ENCODE data around the gene SRGAP3. TPM values are rescaled to one million over a fixed set of nuclear protein-coding genes. Genes with fewer than 3 reads are reported as not detected.

Gene SRGAP3
- total and polyA plus RNA-seq, 8 donors: 5.1 to 28.9 (median 22.4) TPM

GRCh38 chr3:8976540-8977182, 272.8 kb downstream of the SRGAP3 start:
- Histone ChIP-seq H3K27me3 (no peaks in the 10 kb centered on the region), H3K4me1 (peaks cover 0 to 3% of the 10 kb centered on the region in 2 donors), H3K4me3 (no peak overlapping the region), H3K36me3 (no peaks in the 10 kb centered on the region), H3K9me3 (peaks cover 0 to 8% of the 10 kb centered on the region in 2 donors), H3K27ac (no peak overlapping the region)
- no peak for TF ChIP-seq CTCF (IDR thresholded peaks at IDR 0.05)
- intact Hi-C loops (cut with DNase I): loop anchor here in 1 of 2 donors (10.0 kb wide), 1 partner anchor 328 kb away; no protein-coding TSS in a partner anchor
- no peak for DNase-seq
- ATAC-seq: no peak

DNA sequence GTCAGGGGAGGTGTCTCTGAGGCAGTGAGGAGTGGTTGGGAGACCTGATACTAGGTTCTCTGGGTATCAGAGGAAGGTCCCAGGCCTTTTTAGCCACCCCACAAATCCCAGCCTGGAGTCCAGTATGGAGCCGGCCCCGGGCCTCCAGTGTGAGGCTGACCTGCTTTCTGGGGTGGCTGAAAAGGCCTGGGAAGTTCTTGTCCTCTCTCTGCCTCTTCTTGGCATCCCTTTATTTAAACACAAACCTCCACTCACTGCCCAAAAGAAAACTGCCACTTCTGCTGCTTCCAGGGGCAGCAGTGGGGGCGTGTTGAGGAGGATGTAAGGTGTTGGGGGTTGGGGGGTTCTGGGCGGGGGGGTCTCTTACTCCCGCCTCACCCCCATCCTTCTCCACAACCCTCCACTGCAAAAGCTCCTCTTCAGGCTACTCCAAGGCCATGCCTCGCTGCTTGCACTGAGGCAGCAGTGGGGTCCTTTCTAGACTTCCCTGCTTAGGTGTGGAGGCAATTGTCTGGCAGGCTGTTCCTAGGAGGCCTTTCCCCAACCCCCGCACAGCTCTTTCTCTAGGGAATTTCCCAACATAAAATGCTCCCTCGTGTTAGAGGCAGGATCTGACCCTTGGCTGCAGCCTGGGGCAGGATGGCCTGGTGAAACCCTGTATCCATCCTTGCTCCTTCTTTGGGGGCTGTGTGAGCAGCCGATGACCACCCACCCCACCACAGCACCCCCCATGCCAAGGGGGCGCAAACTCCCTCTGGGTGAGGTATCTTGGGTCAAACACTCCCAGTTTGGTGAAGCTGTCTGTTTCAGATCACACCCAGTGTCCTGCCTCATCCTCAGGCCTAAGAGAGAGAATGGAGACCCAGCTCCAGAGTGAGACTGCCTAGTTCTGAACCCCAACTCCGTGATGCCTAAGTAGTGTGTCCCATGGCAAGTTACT, 274.1 kb downstream of the SRGAP3 start:
- intact Hi-C loops (cut with DNase I): loop anchor here in 1 of 2 donors (10.0 kb wide), 1 partner anchor 329 kb away; no protein-coding TSS in a partner anchor
- no peak for DNase-seq
- no peak for TF ChIP-seq CTCF (IDR thresholded peaks at IDR 0.05)

GRCh38 chr3:8974458-8974857, 275.0 kb downstream of the SRGAP3 start:
- Histone ChIP-seq H3K9me3 (peaks cover 0 to 6% of the 10 kb centered on the region in 2 donors), H3K27ac (no peak overlapping the region), H3K36me3 (no peaks in the 10 kb centered on the region), H3K4me3 (no peak overlapping the region), H3K27me3 (no peaks in the 10 kb centered on the region), H3K4me1 (no peaks in the 10 kb centered on the region)
- no peak for TF ChIP-seq CTCF (IDR thresholded peaks at IDR 0.05)
- no peak for ATAC-seq
- intact Hi-C loops (cut with DNase I): loop anchor here (5.0 to 10.0 kb wide), 2 partner anchors 328 to 330 kb away; no protein-coding TSS in a partner anchor
- no peak for DNase-seq

More for the DNA sequence above, 274.1 kb downstream of the SRGAP3 start:
- Histone ChIP-seq H3K27ac (no peak overlapping the region), H3K36me3 (no peaks in the 10 kb centered on the region), H3K4me3 (no peak overlapping the region), H3K4me1 (no peaks in the 10 kb centered on the region), H3K27me3 (no peaks in the 10 kb centered on the region), H3K9me3 (peaks cover 0 to 8% of the 10 kb centered on the region in 2 donors)
- ATAC-seq: no peak

- no peaks in the 10 kb centered on the region for H3K9me3 ChIP-seq
- no peak for DNase-seq
- H3K4me1 ChIP-seq: no peaks in the 10 kb centered on the region
- no peak for TF ChIP-seq CTCF (IDR thresholded peaks at IDR 0.05)
- intact Hi-C loops (cut with DNase I): loop anchor here (5.0 to 10.0 kb wide), 2 partner anchors 330 to 332 kb away; no protein-coding TSS in a partner anchor
- peaks cover 0 to 11% of the 10 kb centered on the region in 2 donors for H3K27me3 ChIP-seq
- ATAC-seq: no peak
- H3K27ac ChIP-seq: no peak overlapping the region
- H3K4me3 ChIP-seq: no peak overlapping the region
- H3K36me3 ChIP-seq: no peaks in the 10 kb centered on the region
Measured at GRCh38 chr3:8972639-8973038, 276.8 kb downstream of the SRGAP3 start.
